HG02970 (cell line): Measurements from ENCODE around the gene C22orf31.

Experiments used
- ATAC-seq: cut with Tn5 transposase; IDR thresholded peaks from one replicate; pipeline ENCODE4 v1.9.1; 2021; ENCODE audit warnings: mild to moderate bottlenecking, moderate library complexity, moderate number of reproducible peaks; ENCODE audit not compliant: unreplicated experiment, low FRiP score

Gene C22orf31

GRCh38 chr22:29082826-29083545 is 21.4 kb upstream of the C22orf31 start:
- no peak for ATAC-seq

GRCh38 chr22:29081517-29082236 is 20.0 kb upstream of the C22orf31 start:
- ATAC-seq, result no peak

GRCh38 chr22:29080106-29080975 is 18.7 kb upstream of the C22orf31 start:
- no peak for ATAC-seq

GRCh38 chr22:29079218-29079901 is 17.7 kb upstream of the C22orf31 start:
- ATAC-seq, result no peak

GRCh38 chr22:29078869-29079207 is 17.2 kb upstream of the C22orf31 start:
- ATAC-seq, result no peak

- no peak for ATAC-seq
Measured at GRCh38 chr22:29078036-29078868, 16.6 kb upstream of the C22orf31 start.

GRCh38 chr22:29074276-29074772 is 12.7 kb upstream of the C22orf31 start:
- no peak for ATAC-seq

GRCh38 chr22:29073618-29074275 is 12.1 kb upstream of the C22orf31 start:
- no peak for ATAC-seq

GRCh38 chr22:29072979-29073617 is 11.5 kb upstream of the C22orf31 start, which contains the start of gene KREMEN1:
TSS of gene KREMEN1 (plus strand) at chr22:29073035. CDS start at chr22:29073131, 96 bp downstream.
- ATAC-seq, result no peak

- ATAC-seq, result peak; percentile 70
Measured at GRCh38 chr22:29072193-29072978, 10.8 kb upstream of the C22orf31 start.

- ATAC-seq, result no peak
Measured at GRCh38 chr22:29071261-29072045, 9.8 kb upstream of the C22orf31 start.

GRCh38 chr22:29070490-29070889 is 8.9 kb upstream of the C22orf31 start:
- ATAC-seq, result no peak

GRCh38 chr22:29069463-29069862 is 7.8 kb upstream of the C22orf31 start:
- no peak for ATAC-seq

- no peak for ATAC-seq
Measured at GRCh38 chr22:29065468-29066190, 4.0 kb upstream of the C22orf31 start.

GRCh38 chr22:29062286-29062821 is 723 bp upstream of the C22orf31 start:
- ATAC-seq, result no peak

GRCh38 chr22:29060931-29061330 is 700 bp downstream of the C22orf31 start:
- no peak for ATAC-seq
